ENCODE measurements around the gene SZRD1. TPM values are rescaled to one million over a fixed set of nuclear protein-coding genes. Genes with fewer than 3 reads are reported as not detected.

The SZRD1 gene
- total and polyA plus RNA-seq, 2 donors (not counting 1 experiment from before 2014, with no cell fraction given): 92.4 to 110 TPM

DNA sequence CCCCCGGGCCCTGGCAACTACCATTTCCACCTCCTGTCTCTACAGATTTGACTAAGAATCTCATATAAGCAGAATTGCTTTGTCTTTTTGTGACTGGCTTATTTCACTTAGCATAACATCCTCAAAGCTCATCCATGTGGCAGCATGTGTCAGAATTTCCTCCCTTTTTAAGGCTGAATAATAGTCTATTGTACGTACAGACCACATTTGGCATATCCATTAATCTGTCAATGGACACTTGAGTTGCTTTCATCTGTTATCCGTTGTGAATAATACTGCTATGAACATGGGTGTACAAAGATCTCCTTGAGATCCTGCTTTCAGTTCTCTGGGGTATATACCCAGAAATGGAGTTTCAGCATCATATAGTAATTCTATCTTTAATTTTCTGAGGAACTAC, 46.1 kb downstream of the SZRD1 start:
- Histone ChIP-seq H3K4me3 (ENCODE audit: control extremely low read depth in 1 of 5, extremely low read depth in 1 of 5, insufficient read depth in 1 of 5, low read depth in 2 of 5, low read length in 4 of 5) (no peak overlapping the region), H3K27me3 (replicated peaks in 1 of 4; ENCODE audit: control extremely low read depth in 1 of 4, control insufficient read depth in 3 of 4, insufficient read depth in 4 of 4, low read length in 3 of 4) (no peaks in the 10 kb centered on the region), H3K4me1 (ENCODE audit: control insufficient read depth in 2 of 2, insufficient read depth in 2 of 2, low read length in 2 of 2) (no peaks in the 10 kb centered on the region), H3K9ac (ENCODE audit: low read length) (no peak overlapping the region), H3K9me3 (ENCODE audit: control extremely low read depth in 1 of 3, control insufficient read depth in 2 of 3, insufficient read depth in 1 of 3, low read length in 2 of 3) (no peaks in the 10 kb centered on the region), H3K4me2 (replicated peaks; ENCODE audit: low read depth, low read length, poor library complexity, severe bottlenecking) (no peak overlapping the region), H4K20me1 (ENCODE audit: control insufficient read depth, insufficient read depth, low read length, poor library complexity, severe bottlenecking) (no peaks in the 10 kb centered on the region), H2AFZ (ENCODE audit: insufficient read depth, low read depth, low read length, poor library complexity, severe bottlenecking) (no peak overlapping the region), H3K27ac (ENCODE audit: low read length in 2 of 2) (no peak overlapping the region), H3K36me3 (replicated peaks in 1 of 2; ENCODE audit: control extremely low read depth in 1 of 2, control insufficient read depth in 1 of 2, extremely low read depth in 1 of 2, insufficient read depth in 2 of 2, low read length in 1 of 2) (no peaks in the 10 kb centered on the region), H3K79me2 (ENCODE audit: control insufficient read depth, insufficient read depth, low read length) (no peaks in the 10 kb centered on the region)
- Mint-ChIP-seq H3K27ac (no peak overlapping the region), H3K4me3 (no peak overlapping the region), H3K27me3 (peaks cover 4% of the 10 kb centered on the region), H3K4me1 (no peaks in the 10 kb centered on the region), H3K9me3 (ENCODE audit: insufficient read depth) (no peaks in the 10 kb centered on the region)
- POLR2A ChIA-PET: no interaction called here
- WGBS (ENCODE audit: insufficient coverage): 73% methylated on average over 1 of the region's 3 CpGs
- no peak for TF ChIP-seq EZH2 (IDR thresholded peaks at IDR 0.05; ENCODE audit: borderline replicate concordance, insufficient read depth, low read depth, low read length, poor library complexity, severe bottlenecking)
- TF ChIP-seq, protein P1, sequence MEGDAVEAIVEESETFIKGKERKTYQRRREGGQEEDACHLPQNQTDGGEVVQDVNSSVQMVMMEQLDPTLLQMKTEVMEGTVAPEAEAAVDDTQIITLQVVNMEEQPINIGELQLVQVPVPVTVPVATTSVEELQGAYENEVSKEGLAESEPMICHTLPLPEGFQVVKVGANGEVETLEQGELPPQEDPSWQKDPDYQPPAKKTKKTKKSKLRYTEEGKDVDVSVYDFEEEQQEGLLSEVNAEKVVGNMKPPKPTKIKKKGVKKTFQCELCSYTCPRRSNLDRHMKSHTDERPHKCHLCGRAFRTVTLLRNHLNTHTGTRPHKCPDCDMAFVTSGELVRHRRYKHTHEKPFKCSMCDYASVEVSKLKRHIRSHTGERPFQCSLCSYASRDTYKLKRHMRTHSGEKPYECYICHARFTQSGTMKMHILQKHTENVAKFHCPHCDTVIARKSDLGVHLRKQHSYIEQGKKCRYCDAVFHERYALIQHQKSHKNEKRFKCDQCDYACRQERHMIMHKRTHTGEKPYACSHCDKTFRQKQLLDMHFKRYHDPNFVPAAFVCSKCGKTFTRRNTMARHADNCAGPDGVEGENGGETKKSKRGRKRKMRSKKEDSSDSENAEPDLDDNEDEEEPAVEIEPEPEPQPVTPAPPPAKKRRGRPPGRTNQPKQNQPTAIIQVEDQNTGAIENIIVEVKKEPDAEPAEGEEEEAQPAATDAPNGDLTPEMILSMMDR (IDR thresholded peaks at IDR 0.05): no peak
- intact Hi-C loops (cut with micrococcal nuclease): no loop called here
- CTCF ChIA-PET: no interaction called here
- no peak for ATAC-seq (ENCODE audit: low read depth)
- no peak for DNase-seq

DNA sequence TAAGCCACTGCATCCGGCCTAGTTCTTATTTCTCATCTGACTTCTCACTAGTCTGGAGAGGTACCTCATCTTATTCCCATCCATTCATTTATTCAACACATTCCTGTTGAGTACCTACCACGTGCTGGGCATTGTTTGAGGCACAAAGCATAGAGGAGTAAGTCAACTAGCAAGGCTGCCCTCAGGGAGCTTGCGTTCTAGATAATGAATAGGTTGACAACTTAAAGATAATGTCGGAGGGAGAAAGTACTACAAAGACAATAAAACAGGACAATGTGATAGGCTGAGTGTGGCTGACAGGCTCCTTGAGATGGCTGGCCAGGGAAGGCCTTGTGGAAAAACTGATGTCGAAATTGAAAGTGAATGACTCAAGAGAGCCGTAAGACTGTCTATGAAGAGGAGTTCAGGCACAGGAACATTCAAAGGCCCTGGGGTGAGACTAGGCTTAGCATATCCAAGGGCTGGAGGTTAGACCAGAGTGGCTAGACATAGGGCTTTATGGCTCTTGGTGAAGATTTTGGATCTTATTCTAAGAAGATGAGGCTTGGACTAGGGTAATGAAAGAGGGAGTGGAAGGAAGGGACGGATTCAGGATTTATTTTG, 51.9 kb downstream of the SZRD1 start:
- TF ChIP-seq EZH2 (IDR thresholded peaks at IDR 0.05; ENCODE audit: borderline replicate concordance, insufficient read depth, low read depth, low read length, poor library complexity, severe bottlenecking): no peak
- TF ChIP-seq, protein P1 (IDR thresholded peaks at IDR 0.05): no peak
- no peaks in the 10 kb centered on the region for H3K79me2 ChIP-seq (ENCODE audit: control insufficient read depth, insufficient read depth, low read length)
- no peak overlapping the region for H2AFZ ChIP-seq (ENCODE audit: insufficient read depth, low read depth, low read length, poor library complexity, severe bottlenecking)
- no peaks in the 10 kb centered on the region for H4K20me1 ChIP-seq (ENCODE audit: control insufficient read depth, insufficient read depth, low read length, poor library complexity, severe bottlenecking)
- WGBS (ENCODE audit: insufficient coverage): 80% methylated on average over 6 of the region's 7 CpGs
- H3K4me1 ChIP-seq (ENCODE audit: control insufficient read depth in 2 of 2, insufficient read depth in 2 of 2, low read length in 2 of 2): peaks cover 19 to 26% of the 10 kb centered on the region in 2 donors
- no peaks in the 10 kb centered on the region for H3K9me3 ChIP-seq (ENCODE audit: control extremely low read depth in 1 of 3, control insufficient read depth in 2 of 3, insufficient read depth in 1 of 3, low read length in 2 of 3)
- H3K4me3 Mint-ChIP-seq: no peak overlapping the region
- H3K27ac ChIP-seq (ENCODE audit: low read length in 2 of 2): no peak overlapping the region
- DNase-seq (no peak), ATAC-seq (ENCODE audit: low read depth) (no peak)
- no peak overlapping the region for H3K9ac ChIP-seq (ENCODE audit: low read length)
- peak overlapping the region; percentile 42 for H3K27ac Mint-ChIP-seq
- no peaks in the 10 kb centered on the region for H3K9me3 Mint-ChIP-seq (ENCODE audit: insufficient read depth)
- H3K36me3 ChIP-seq (replicated peaks in 1 of 2; ENCODE audit: control extremely low read depth in 1 of 2, control insufficient read depth in 1 of 2, extremely low read depth in 1 of 2, insufficient read depth in 2 of 2, low read length in 1 of 2): no peaks in the 10 kb centered on the region
- POLR2A ChIA-PET: no interaction called here
- H3K27me3 ChIP-seq (replicated peaks in 1 of 4; ENCODE audit: control extremely low read depth in 1 of 4, control insufficient read depth in 3 of 4, insufficient read depth in 4 of 4, low read length in 3 of 4): no peaks in the 10 kb centered on the region
- no peak overlapping the region for H3K4me3 ChIP-seq (ENCODE audit: control extremely low read depth in 1 of 5, extremely low read depth in 1 of 5, insufficient read depth in 1 of 5, low read depth in 2 of 5, low read length in 4 of 5)
- peaks cover 26% of the 10 kb centered on the region for H3K4me1 Mint-ChIP-seq
- no peaks in the 10 kb centered on the region for H3K27me3 Mint-ChIP-seq
- intact Hi-C loops (cut with micrococcal nuclease): no loop called here
- no peak overlapping the region for H3K4me2 ChIP-seq (replicated peaks; ENCODE audit: low read depth, low read length, poor library complexity, severe bottlenecking)
- CTCF ChIA-PET: interaction anchor here (1.5 kb wide), 1 partner anchor 21 kb away, joined by 4 read pairs; the partner anchor contains the start of gene NECAP2

Measured in B cell (primary cell).